Measurements from ENCODE around the gene SLC6A3.

The SLC6A3 gene

GRCh38 chr5:1419476-1420210 lies 25.6 kb downstream of the SLC6A3 start:
- DNase-seq: no peak

DNA sequence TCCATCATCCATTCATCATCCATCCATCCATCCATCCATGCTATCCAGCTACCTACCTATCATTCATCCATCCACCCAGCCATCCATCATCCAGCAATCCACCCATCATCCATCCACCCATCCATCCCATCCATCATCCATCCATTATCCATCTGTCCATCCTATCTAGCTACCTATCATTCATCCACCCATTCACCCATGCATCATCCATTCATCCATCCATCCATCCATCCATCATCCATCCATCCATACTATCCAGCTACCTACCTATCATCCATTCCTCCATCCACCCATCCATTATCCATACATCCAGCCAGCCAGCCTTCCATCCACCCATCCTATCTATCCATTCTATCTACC lies 26.3 kb downstream of the SLC6A3 start:
- no peak for DNase-seq

GRCh38 chr5:1418238-1418920 lies 26.9 kb downstream of the SLC6A3 start:
- DNase-seq: no peak

DNA sequence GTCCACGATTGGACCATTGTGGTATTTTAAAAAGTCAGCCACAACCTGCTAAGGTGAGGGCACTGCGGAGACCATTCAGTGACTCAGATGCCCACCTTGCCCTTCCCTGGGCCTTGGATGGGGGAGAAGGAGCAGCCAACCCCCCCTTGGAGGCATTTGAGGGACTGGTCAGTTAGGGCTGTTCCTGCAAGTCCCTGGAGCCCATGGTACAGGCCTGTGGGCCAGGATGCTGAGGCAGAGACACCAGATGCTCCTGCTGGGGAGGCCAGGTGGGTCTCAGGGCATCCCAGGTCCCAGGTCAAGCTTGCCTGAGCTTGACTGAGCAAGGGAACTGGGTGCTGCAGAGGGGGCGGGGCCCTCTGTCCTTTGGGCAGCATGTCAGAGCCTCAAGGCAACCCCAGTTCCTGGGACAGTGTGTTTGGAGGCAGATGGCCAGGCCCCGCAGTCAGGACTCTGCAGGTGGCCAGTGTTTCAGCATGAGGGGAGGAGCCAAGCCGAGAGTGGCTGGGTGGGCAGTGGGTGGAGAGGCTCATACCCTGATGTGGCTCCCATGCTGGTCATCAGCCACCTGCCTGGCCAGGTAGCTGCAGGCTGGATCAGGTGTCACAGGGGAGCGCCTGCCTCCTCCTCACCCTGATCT lies 27.5 kb downstream of the SLC6A3 start:
- no peak for DNase-seq

- DNase-seq: no peak
Observed at GRCh38 chr5:1416856-1417469, 28.3 kb downstream of the SLC6A3 start.

- DNase-seq: no peak
Observed at GRCh38 chr5:1415626-1416360, 29.4 kb downstream of the SLC6A3 start.

GRCh38 chr5:1415059-1415425 lies 30.2 kb downstream of the SLC6A3 start:
- no peak for DNase-seq

- no peak for DNase-seq
Observed at GRCh38 chr5:1414311-1415058, 30.8 kb downstream of the SLC6A3 start.

DNA sequence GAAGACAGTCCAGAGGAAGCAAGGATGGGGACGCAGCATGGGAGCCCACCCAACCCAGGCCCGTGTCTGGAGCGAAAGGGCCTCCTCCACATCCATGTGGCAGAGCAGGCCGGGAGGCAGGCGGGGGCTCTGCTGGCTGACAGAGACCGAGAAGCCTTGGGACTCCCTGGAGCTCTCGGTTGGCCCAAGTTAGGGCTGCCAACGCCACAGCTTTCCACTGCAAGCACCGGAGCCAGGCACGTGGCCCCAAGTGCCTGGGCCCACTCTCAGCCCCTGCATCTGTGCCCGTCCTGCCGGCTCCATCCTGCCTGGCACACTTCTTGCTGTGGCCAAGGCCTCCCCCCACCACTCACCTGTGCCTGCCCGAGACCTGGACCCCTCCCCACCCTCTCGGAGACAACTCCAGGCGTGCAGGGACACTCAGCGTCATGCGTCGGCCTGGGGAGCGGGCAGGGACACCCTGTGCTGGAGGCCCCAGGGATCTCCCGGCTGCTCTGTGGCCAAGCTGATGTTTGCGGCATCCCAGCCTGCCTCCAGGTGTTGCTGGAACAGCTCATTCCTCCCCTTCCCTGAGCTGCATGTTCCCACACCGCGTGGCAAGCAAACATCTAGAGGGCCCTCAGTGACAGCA lies 31.5 kb downstream of the SLC6A3 start:
- DNase-seq: no peak

GRCh38 chr5:1413211-1413610 lies 32.0 kb downstream of the SLC6A3 start:
- no peak for DNase-seq

DNA sequence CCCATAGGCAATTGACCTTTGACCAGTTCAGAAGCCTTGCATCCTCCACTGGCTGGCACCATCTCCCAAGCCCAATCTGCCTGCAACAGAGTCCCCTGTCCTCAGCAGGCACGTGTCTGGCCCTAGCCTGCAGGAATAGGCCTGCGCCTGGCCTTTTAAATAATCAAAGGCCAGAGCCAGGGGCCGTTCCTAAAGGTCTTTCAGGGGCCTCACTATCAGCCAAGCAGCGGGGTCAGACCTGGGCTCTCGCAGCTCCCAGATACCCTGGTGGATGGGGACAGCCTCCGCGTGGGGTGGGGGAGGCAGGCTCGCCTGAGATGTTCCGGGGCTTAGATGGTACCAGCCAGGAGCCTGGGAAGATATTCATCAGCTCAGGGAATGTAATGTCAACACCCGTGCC lies 32.6 kb downstream of the SLC6A3 start:
- no peak for DNase-seq

DNA sequence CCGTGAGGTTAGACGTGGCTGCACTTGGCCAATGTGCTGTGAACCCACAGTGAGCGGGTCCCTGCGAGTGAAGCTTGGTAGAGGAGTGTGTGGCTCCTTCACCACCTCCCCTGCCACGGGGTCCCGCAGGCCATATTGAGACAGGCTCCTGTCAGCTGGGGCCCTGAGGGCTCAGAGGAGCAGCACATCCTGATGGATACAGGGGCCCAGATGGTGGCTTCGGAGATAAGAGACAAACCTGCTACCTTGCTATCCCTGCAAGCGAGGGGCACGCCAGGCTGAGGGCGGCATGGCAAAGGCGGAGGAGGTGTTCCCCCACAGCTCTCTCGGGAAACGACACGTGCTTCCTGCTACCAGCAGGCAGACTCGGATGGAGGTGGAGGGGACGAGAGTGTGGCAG lies 33.1 kb downstream of the SLC6A3 start:
- DNase-seq: no peak

DNA sequence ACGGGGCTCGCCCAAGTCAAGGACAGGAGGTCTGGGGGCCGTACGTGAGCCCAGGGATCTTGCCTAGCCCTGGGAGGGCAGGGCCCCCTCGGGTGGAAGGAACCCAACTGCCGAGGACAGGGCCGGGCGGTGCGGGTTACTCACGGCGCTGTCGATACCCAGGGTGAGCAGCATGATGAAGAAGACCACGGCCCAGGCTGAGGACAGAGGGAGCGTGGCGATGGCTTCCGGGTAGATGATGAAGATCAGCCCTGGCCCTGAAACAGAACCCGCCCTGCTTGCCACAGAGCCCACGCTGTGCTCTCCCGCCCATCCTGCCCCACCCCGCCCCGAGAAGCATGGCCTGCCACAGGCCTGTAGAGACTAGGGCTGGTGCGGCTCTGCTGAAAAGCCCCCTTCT lies 34.1 kb downstream of the SLC6A3 start:
- DNase-seq: no peak

DNA sequence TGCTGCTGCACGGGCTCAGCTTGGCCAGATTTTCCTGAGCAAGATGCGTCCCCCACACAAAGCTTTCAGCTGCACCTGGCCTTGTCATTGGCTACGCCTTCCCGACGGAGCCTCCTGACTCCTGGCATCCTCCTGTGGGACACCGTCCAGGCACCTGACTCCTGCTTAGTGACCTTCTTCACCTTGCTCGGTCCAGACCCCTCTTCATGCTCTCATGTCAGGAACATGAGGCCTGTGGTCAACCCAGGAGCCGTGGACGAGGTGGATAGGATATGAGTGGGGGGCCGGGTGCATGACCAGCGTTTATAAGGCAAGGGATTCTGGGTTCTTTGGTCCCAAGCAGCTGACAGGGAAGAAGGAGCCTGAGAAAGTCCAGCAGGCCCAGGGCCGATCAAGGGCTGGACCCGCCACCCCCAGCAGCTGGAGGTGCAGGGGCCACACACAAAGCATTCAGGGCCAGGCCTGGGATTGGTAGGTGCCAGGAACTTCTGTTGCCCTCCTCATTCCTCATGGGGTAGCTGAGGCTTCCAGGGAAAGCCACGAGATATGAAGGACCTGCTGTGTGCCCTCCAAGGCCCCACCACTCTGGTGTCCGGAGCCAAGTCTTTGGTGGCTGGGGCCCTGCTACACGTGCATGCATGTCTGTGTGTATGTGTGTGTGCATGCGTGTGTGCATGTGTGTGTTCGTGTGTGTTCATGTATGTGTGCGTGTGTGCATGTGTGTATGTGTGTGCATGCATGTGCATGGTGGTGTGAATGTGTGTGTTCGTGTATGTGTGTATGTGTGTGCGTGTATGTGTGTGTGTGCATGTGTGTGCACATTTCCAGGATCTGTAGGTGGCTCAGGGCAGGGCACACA lies 34.9 kb downstream of the SLC6A3 start:
- no peak for DNase-seq

GRCh38 chr5:1409381-1410110 lies 35.7 kb downstream of the SLC6A3 start:
- no peak for DNase-seq

DNA sequence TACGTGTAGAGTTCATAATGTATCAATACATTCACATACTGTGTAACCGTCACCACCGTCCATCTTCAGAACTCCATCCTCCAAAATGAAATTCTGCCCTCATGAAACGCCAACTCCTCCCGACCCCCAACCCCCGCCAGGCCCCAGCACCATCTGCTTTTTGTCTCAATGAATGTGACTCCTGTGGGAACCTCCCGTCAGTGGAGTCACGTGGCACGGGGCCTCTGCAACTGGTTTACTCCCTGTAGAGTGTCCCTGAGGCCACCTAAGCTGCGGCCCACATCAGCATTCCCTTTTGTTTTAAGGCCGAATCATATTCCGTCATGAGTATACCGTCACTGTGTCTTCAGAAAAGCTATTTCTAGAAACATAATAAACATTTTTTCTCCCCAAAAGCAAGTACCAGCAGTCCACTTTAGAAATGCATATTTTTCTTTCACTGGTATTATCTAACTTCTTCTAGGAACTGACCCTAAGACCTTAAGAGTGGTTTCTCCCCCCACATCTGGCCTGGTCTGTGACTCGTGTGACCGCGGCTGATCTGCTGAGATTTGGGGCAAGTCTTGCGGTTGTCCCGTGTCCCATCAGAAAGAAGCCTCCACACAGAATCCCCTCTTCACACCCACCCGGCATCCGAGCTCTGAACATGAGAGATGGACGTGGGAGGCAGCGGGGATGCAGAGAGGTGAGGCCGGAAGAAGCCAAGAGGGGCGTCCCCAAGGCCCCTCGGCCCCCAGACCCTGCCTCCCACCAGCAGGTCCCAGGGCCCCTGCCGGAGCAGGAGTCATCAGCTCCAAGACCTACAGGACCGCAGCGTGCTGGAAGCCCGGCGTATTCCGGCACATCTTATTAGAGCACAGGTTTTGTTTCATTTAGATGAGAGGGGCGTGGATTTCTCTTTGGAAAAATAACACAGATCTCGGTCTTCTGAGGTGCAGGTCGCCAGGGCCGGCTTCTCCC lies 38.3 kb downstream of the SLC6A3 start:
- no peak for DNase-seq

GRCh38 chr5:1405539-1406530 lies 39.4 kb downstream of the SLC6A3 start:
- DNase-seq: no peak

DNA sequence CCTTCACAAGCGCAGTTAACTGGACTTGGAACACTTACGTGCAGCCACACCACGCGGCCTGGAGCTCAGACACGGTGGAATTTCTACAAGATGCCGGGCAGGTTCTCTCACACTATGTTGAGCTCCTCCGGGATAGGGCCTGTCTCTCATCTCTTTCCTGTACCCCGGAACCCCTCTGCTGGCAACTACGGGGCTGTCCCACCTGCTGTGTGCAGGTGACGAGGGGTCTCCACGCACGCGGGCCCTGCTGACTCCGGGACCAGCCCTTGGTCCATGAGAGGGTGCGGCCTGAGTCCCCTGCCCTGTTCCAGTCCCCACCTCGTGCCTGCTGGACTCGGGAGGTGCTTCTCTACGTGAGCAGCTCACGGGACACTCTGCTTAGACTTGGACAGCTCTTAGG lies 40.1 kb downstream of the SLC6A3 start:
- no peak for DNase-seq

All from inflammatory macrophage treated with lipopolysaccharide for 4 hours (primary cell).